GM12878 (cell line): Measurements from ENCODE around the gene NUBPL.

ENCODE experiments used
- BCLAF1 ChIP-seq: fragments of 450-650 bp; IDR thresholded peaks from 2 replicates; pipeline ENCODE4 v1.6.1; 2017; ENCODE audit warnings: antibody characterized with exemption, mild to moderate bottlenecking, moderate library complexity
- CREB1 ChIP-seq: IDR thresholded peaks from 2 replicates; pipeline ENCODE4 v1.6.1; 2012; ENCODE audit warnings: low read depth, mild to moderate bottlenecking, inconsistent platforms
- EGR1 ChIP-seq, 2 experiments: IDR thresholded peaks; 1 replicate in 1 of 2; 2 replicates in 1 of 2; pipeline ENCODE4 v1.6.1; 2011 to 2012; ENCODE audit warnings: low read depth in 2 of 2, low read length in 2 of 2, borderline replicate concordance in 1 of 2, mild to moderate bottlenecking in 1 of 2, moderate library complexity in 1 of 2
- EZH2 ChIP-seq: IDR thresholded peaks from 2 replicates; pipeline ENCODE4 v1.6.1; 2012; ENCODE audit warnings: low read depth, mild to moderate bottlenecking, control low read depth, inconsistent platforms, low read length, borderline replicate concordance; ENCODE audit not compliant: control insufficient read depth
- POLR2A ChIP-seq: IDR thresholded peaks from 2 replicates; pipeline ENCODE4 v1.6.1; 2011; ENCODE audit warnings: low read depth, mild to moderate bottlenecking, low read length
- POLR2AphosphoS2 ChIP-seq: IDR thresholded peaks from 2 replicates; pipeline ENCODE4 v1.6.1; 2011; ENCODE audit warnings: low read depth, mild to moderate bottlenecking, low read length, improper control_type of control experiment, moderate library complexity
- POLR2AphosphoS5 ChIP-seq: IDR thresholded peaks from 2 replicates; pipeline ENCODE4 v1.6.1; 2011; ENCODE audit warnings: mild to moderate bottlenecking, low read length, inconsistent platforms
- YY1 ChIP-seq: IDR thresholded peaks from 2 replicates; pipeline ENCODE4 v1.6.1; 2011; ENCODE audit warnings: low read depth, mild to moderate bottlenecking, low read length
- ZNF622 ChIP-seq: fragments of 450-650 bp; IDR thresholded peaks from 2 replicates; pipeline ENCODE4 v1.6.1; 2017; ENCODE audit warnings: mild to moderate bottlenecking, inconsistent platforms
- TF ChIP-seq, protein P1 (sequence below), 3 experiments: IDR thresholded peaks in 2 of 3; conservative IDR thresholded peaks in 1 of 3; 2 replicates each; pipeline ENCODE4 v1.5.1; 2011; ENCODE audit warnings: low read depth in 3 of 3, low read length in 3 of 3, mild to moderate bottlenecking in 3 of 3, control low read depth in 2 of 3, moderate library complexity in 2 of 3, inconsistent platforms in 1 of 3, mixed read lengths in 1 of 3; ENCODE audit not compliant: control insufficient read depth in 2 of 3, insufficient read depth in 1 of 3; ENCODE audit errors: extremely low read depth in 1 of 3

GRCh38 chr14:31530136-31530535, 31.1 kb upstream of the NUBPL start:
- no peak for TF ChIP-seq ZNF622
- no peak for TF ChIP-seq YY1
- no peak for TF ChIP-seq BCLAF1
- no peak for TF ChIP-seq EZH2
- no peak for TF ChIP-seq POLR2AphosphoS5
- TF ChIP-seq POLR2A = no peak
- TF ChIP-seq EGR1 (IDR thresholded peaks at IDR 0.05; ENCODE audit: borderline replicate concordance in 1 of 2, low read depth in 2 of 2, low read length in 2 of 2) = no peak
- TF ChIP-seq, protein P1, sequence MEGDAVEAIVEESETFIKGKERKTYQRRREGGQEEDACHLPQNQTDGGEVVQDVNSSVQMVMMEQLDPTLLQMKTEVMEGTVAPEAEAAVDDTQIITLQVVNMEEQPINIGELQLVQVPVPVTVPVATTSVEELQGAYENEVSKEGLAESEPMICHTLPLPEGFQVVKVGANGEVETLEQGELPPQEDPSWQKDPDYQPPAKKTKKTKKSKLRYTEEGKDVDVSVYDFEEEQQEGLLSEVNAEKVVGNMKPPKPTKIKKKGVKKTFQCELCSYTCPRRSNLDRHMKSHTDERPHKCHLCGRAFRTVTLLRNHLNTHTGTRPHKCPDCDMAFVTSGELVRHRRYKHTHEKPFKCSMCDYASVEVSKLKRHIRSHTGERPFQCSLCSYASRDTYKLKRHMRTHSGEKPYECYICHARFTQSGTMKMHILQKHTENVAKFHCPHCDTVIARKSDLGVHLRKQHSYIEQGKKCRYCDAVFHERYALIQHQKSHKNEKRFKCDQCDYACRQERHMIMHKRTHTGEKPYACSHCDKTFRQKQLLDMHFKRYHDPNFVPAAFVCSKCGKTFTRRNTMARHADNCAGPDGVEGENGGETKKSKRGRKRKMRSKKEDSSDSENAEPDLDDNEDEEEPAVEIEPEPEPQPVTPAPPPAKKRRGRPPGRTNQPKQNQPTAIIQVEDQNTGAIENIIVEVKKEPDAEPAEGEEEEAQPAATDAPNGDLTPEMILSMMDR (IDR thresholded peaks at IDR 0.05 in 2 of 3, conservative IDR thresholded peaks at IDR 0.05 in 1 of 3; ENCODE audit: control insufficient read depth in 2 of 3, extremely low read depth in 1 of 3, insufficient read depth in 1 of 3, low read depth in 3 of 3, low read length in 3 of 3) = no peak
- no peak for TF ChIP-seq CREB1
- TF ChIP-seq POLR2AphosphoS2 = no peak
